Mucosa of stomach (tissue), 1 donor: ENCODE results near the gene THEMIS.
"Not testable (repeated sequence)": the region's sequence is repeated elsewhere in the genome, so short reads cannot be mapped to it uniquely, and the experiment has no call there.

Source experiments
- H3K27me3 ChIP-seq: one replicate; pipeline ENCODE4 v1.7.0; 2013; ENCODE audit warnings: mild to moderate bottlenecking, low read length; ENCODE audit not compliant: control insufficient read depth, insufficient read depth
- H3K36me3 ChIP-seq: one replicate; pipeline ENCODE4 v1.7.0; 2013; ENCODE audit warnings: low read length; ENCODE audit not compliant: control insufficient read depth, insufficient read depth
- H3K4me1 ChIP-seq: one replicate; pipeline ENCODE4 v1.7.0; 2013; ENCODE audit warnings: mild to moderate bottlenecking, low read length; ENCODE audit not compliant: control insufficient read depth, insufficient read depth
- H3K4me3 ChIP-seq: one replicate; pipeline ENCODE4 v1.7.0; 2013; ENCODE audit warnings: low read length
- H3K9ac ChIP-seq: one replicate; pipeline ENCODE4 v1.7.0; 2013; ENCODE audit warnings: mild to moderate bottlenecking, low read length, moderate library complexity
- H3K9me3 ChIP-seq: one replicate; pipeline ENCODE4 v1.7.0; 2013; ENCODE audit warnings: mild to moderate bottlenecking, low read length, moderate library complexity; ENCODE audit not compliant: control insufficient read depth
- donor health status: Pancreatic carcinoma.

The THEMIS gene

GRCh38 chr6:127932708-127933107, 31.9 kb upstream of the THEMIS start:
- Histone ChIP-seq H3K9me3 (peaks cover 6% of the 10 kb centered on the region), H3K4me1 (no peaks in the 10 kb centered on the region), H3K9ac (no peak overlapping the region), H3K36me3 (no peaks in the 10 kb centered on the region), H3K4me3 (no peak overlapping the region), H3K27me3 (no peaks in the 10 kb centered on the region)

GRCh38 chr6:127926441-127926840, 25.6 kb upstream of the THEMIS start:
- H3K4me1 ChIP-seq, H3K27me3 ChIP-seq, H3K9me3 ChIP-seq, H3K9ac ChIP-seq, H3K36me3 ChIP-seq, H3K4me3 ChIP-seq: not testable (repeated sequence)

GRCh38 chr6:127924440-127924839, 23.6 kb upstream of the THEMIS start:
- H3K4me3 ChIP-seq: no peak overlapping the region
- H3K9me3 ChIP-seq: peaks cover 5% of the 10 kb centered on the region
- no peak overlapping the region for H3K9ac ChIP-seq
- H3K36me3 ChIP-seq: no peaks in the 10 kb centered on the region
- no peaks in the 10 kb centered on the region for H3K27me3 ChIP-seq
- H3K4me1 ChIP-seq: no peaks in the 10 kb centered on the region

- Histone ChIP-seq H3K27me3 (no peaks in the 10 kb centered on the region), H3K4me1 (no peaks in the 10 kb centered on the region), H3K9me3 (peaks cover 5% of the 10 kb centered on the region), H3K36me3 (no peaks in the 10 kb centered on the region), H3K9ac (no peak overlapping the region), H3K4me3 (no peak overlapping the region)
Observed at GRCh38 chr6:127924031-127924430, 23.2 kb upstream of the THEMIS start.

- no peaks in the 10 kb centered on the region for H3K27me3 ChIP-seq
- H3K4me1 ChIP-seq: no peaks in the 10 kb centered on the region
- no peak overlapping the region for H3K9ac ChIP-seq
- H3K9me3 ChIP-seq: peaks cover 5% of the 10 kb centered on the region
- H3K36me3 ChIP-seq: no peaks in the 10 kb centered on the region
- no peak overlapping the region for H3K4me3 ChIP-seq
Observed at GRCh38 chr6:127923135-127923534, 22.3 kb upstream of the THEMIS start.

GRCh38 chr6:127921982-127922381, 21.1 kb upstream of the THEMIS start:
- Histone ChIP-seq H3K9me3 (peaks cover 5% of the 10 kb centered on the region), H3K4me3 (no peak overlapping the region), H3K27me3 (no peaks in the 10 kb centered on the region)

GRCh38 chr6:127920804-127921203, 19.9 kb upstream of the THEMIS start:
- no peaks in the 10 kb centered on the region for H3K27me3 ChIP-seq
- H3K9ac ChIP-seq: no peak overlapping the region
- no peak overlapping the region for H3K4me3 ChIP-seq
- H3K9me3 ChIP-seq: peaks cover 5% of the 10 kb centered on the region
- H3K4me1 ChIP-seq: no peaks in the 10 kb centered on the region
- no peaks in the 10 kb centered on the region for H3K36me3 ChIP-seq

More at GRCh38 chr6:127921982-127922381, 21.1 kb upstream of the THEMIS start:
- Histone ChIP-seq H3K36me3 (no peaks in the 10 kb centered on the region), H3K4me1 (no peaks in the 10 kb centered on the region), H3K9ac (no peak overlapping the region)

- Histone ChIP-seq H3K36me3 (no peaks in the 10 kb centered on the region), H3K9me3 (no peaks in the 10 kb centered on the region), H3K9ac (no peak overlapping the region), H3K4me1 (no peaks in the 10 kb centered on the region), H3K27me3 (no peaks in the 10 kb centered on the region), H3K4me3 (no peak overlapping the region)
Observed at GRCh38 chr6:127918506-127919427, 17.9 kb upstream of the THEMIS start.

- Histone ChIP-seq H3K9me3 (no peaks in the 10 kb centered on the region), H3K36me3 (no peaks in the 10 kb centered on the region), H3K9ac (no peak overlapping the region), H3K4me1 (no peaks in the 10 kb centered on the region), H3K27me3 (no peaks in the 10 kb centered on the region), H3K4me3 (no peak overlapping the region)
Observed at GRCh38 chr6:127917766-127918165, 16.9 kb upstream of the THEMIS start.

- H3K9ac ChIP-seq: no peak overlapping the region
- no peaks in the 10 kb centered on the region for H3K36me3 ChIP-seq
- no peaks in the 10 kb centered on the region for H3K9me3 ChIP-seq
- H3K4me1 ChIP-seq: no peaks in the 10 kb centered on the region
- no peak overlapping the region for H3K4me3 ChIP-seq
- no peaks in the 10 kb centered on the region for H3K27me3 ChIP-seq
Observed at GRCh38 chr6:127914240-127914639, 13.4 kb upstream of the THEMIS start.

GRCh38 chr6:127912914-127913313, 12.1 kb upstream of the THEMIS start:
- no peak overlapping the region for H3K9ac ChIP-seq
- H3K4me3 ChIP-seq: no peak overlapping the region
- H3K4me1 ChIP-seq: no peaks in the 10 kb centered on the region
- H3K27me3 ChIP-seq: no peaks in the 10 kb centered on the region
- H3K36me3 ChIP-seq: no peaks in the 10 kb centered on the region
- no peaks in the 10 kb centered on the region for H3K9me3 ChIP-seq

- no peak overlapping the region for H3K4me3 ChIP-seq
- no peaks in the 10 kb centered on the region for H3K36me3 ChIP-seq
- no peaks in the 10 kb centered on the region for H3K27me3 ChIP-seq
- no peaks in the 10 kb centered on the region for H3K9me3 ChIP-seq
- H3K4me1 ChIP-seq: no peaks in the 10 kb centered on the region
- no peak overlapping the region for H3K9ac ChIP-seq
Observed at GRCh38 chr6:127907960-127908640, 7.2 kb upstream of the THEMIS start.
